Heart left ventricle (tissue), 16 donors: Measurements from ENCODE around the gene REXO1. TPM values are rescaled to one million over a fixed set of nuclear protein-coding genes. Genes with fewer than 3 reads are reported as not detected.
A peak's percentile ranks its signal among the peaks of the same experiment; 100 is the strongest.

Experiments
- ATAC-seq, 4 donors: fragments of 200-7000 bp; cut with Tn5 transposase; one replicate each; pipeline ENCODE4 v1.9.1; 2020 to 2022; ENCODE audit warnings: moderate library complexity in 4 of 4, mild to moderate bottlenecking in 3 of 4, moderate number of reproducible peaks in 1 of 4
- DNase-seq, 5 donors: peaks; one replicate each; pipeline ENCODE4 v3.0.0-alpha.2; 2020
- H3K27ac ChIP-seq, 12 donors: fragments of 200-600 bp; sonication (generic) in 4 of 12; one replicate each; pipeline versions ENCODE4 v1.5.0 to v1.8.0; 2016 to 2022; ENCODE audit warnings: mild to moderate bottlenecking in 2 of 12
- H3K27me3 ChIP-seq, 9 donors: fragments of 200-600 bp; sonication (generic) in 2 of 9; one replicate each; pipeline versions ENCODE4 v1.5.1 to v1.8.0; 2016 to 2022; ENCODE audit warnings: mild to moderate bottlenecking in 3 of 9
- H3K36me3 ChIP-seq, 9 donors: fragments of 200-600 bp; sonication (generic) in 2 of 9; one replicate each; pipeline versions ENCODE4 v1.5.0 to v1.8.0; 2018 to 2022; ENCODE audit warnings: mild to moderate bottlenecking in 2 of 9
- H3K4me1 ChIP-seq, 12 donors: fragments of 200-600 bp; sonication (generic) in 4 of 12; one replicate each; pipeline versions ENCODE4 v1.5.0 to v1.8.0; 2016 to 2022; ENCODE audit warnings: mild to moderate bottlenecking in 3 of 12
- H3K4me3 ChIP-seq, 12 donors: fragments of 200-600 bp; sonication (generic) in 4 of 12; one replicate each; pipeline versions ENCODE4 v1.5.0 to v1.8.0; 2017 to 2022; ENCODE audit warnings: mild to moderate bottlenecking in 9 of 12, moderate library complexity in 4 of 12
- H3K9me3 ChIP-seq, 12 donors: fragments of 200-600 bp; sonication (generic) in 4 of 12; one replicate each; pipeline versions ENCODE4 v1.5.0 to v1.8.0; 2016 to 2022; ENCODE audit warnings: mild to moderate bottlenecking in 1 of 12
- POLR2A ChIP-seq, 2 donors: fragments of 450-650 bp; IDR thresholded peaks; one replicate each; pipeline ENCODE4 v1.6.1; 2017; ENCODE audit warnings: antibody characterized with exemption in 2 of 2, mild to moderate bottlenecking in 2 of 2, moderate library complexity in 2 of 2
- WGBS, 4 donors: extraction: QIAGEN DNeasy Blood & Tissue Kit in 2 of 4; methylation state at CpG; one replicate each; pipeline versions ENCODE4 v1.1.5 to v1.1.7; 2013 to 2018; 5-methylcytosine and 5-hydroxymethylcytosine counted together
- intact Hi-C, 10 donors: fragments of 100-400 bp; cut with DNase I; formaldehyde crosslinking; loops; one replicate each; pipeline versions ENCODE4 v1.11.1 to v1.14.2; 2022
- polyA plus RNA-seq, 2 donors: library from polyadenylated mRNA; stranded (reverse); fragments of 200-250 nt; gene quantifications; one replicate each; pipeline ENCODE4 v1.2.3, GENCODE V29; 2013
- total RNA-seq, 9 donors: library from RNA; depleted of rRNA in 2 of 9; stranded (reverse); fragments of >200 nt in 2 of 9; fragmentation: NEBNext Ultra II Directional in 3 of 9; extraction: Animal tissue kit (Norgen Biotek cat#: 25700) in 3 of 9; gene quantifications; one replicate each; pipeline versions ENCODE4 v1.1.0 to v1.2.4, GENCODE V29; 2016 to 2023
- TF ChIP-seq, protein P1 (sequence below), 12 donors: fragments of 200-600 bp; sonication (generic) in 4 of 12; IDR thresholded peaks; one replicate each; pipeline versions ENCODE4 v1.5.0 to v1.8.0; 2018 to 2022; ENCODE audit warnings: antibody characterized with exemption in 12 of 12, mild to moderate bottlenecking in 5 of 12
- donor health status: ischemic (EF 13 %, LVEDD 7.1; RV severe dilation, severe dysfunction).
- donor health status: healthy with polysubstance abuse.
- donor health status: DM: no; HTN: yes; CAD: no.
- donor health status: DM: no; HTN: no; CAD: no.
- donor health status: ischemic (EF 25% LVEDD 6.9; RV normal size, moderate dysfunction).
- donor health status: ischemic (EF 25% LVEDD 5.7; RV mildly dilated, moderate dysfunction).
- donor health status: healthy.
- donor health status: DM: yes; HTN: yes; CAD: no.
- donor health status: ischemic (EF 35%, LVEDD 5.7; RV mildly dilated, moderate dysfunction).
- donor health status: nonischemic (EF 11% LVEDD 7.7; RV severe dilation, severe dysfunction).
- donor health status: DM: yes; HTN: yes; CAD: no.
- donor health status: PGD.
- donor health status: ischemic (EF 29% LVEDD 5.4; RV normal size, mild dysfunction).
- donor health status: nonischemic (EF 23%, LVEDD 6.1; RV moderate dilation, normal function).

Gene REXO1
- total and polyA plus RNA-seq, 11 donors, result 13.2 to 22.4 (median 16.4) TPM

DNA sequence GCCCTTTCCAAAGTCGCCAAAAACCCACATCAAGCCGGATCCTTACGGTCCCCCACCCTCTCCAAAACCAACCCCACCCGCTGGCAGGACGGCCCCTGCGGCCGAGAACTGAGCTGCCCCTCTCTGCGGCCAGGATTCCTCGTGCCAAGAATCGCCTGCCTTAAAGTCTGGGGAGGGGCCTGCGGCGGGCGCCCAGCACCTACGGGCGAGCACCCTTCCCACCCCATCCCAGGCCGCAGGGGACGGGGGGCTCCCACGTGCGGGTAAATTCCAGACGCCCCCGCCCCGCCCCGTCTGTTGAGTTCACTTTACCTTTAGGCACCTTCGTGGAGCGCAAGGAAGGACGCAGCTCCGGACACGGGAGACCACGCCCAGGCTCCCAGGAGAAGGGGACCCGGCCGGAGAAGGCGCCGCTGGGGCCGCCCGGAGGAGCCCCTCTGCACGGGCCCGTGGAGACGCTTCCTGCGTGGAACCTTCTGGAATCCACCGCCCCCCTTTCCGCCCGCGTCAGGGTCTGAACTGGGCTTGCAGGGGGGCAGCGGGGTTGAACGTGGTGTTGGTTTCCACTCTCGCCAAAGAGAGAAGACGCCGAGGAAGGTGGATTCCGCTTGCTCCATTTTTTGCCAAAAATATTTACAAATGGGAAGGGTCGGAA lies 72.2 kb downstream of the REXO1 start:
- Histone ChIP-seq H3K4me3 (no peak overlapping the region), H3K27ac (no peak overlapping the region), H3K36me3 (no peaks in the 10 kb centered on the region), H3K9me3 (peaks cover 0 to 14% (median 5%) of the 10 kb centered on the region in 12 donors), H3K4me1 (peaks cover 0 to 16% (median 0%) of the 10 kb centered on the region in 12 donors), H3K27me3 (peaks cover 36 to 97% (median 74%) of the 10 kb centered on the region in 9 donors)
- ATAC-seq, result no peak
- TF ChIP-seq POLR2A (IDR thresholded peaks at IDR 0.05), result no peak
- intact Hi-C loops, result no loop called here
- WGBS, 4 donors, result 0 to 2% (median 1%) methylated on average over 21 to 50 of the region's 50 CpGs
- DNase-seq, result no peak

DNA sequence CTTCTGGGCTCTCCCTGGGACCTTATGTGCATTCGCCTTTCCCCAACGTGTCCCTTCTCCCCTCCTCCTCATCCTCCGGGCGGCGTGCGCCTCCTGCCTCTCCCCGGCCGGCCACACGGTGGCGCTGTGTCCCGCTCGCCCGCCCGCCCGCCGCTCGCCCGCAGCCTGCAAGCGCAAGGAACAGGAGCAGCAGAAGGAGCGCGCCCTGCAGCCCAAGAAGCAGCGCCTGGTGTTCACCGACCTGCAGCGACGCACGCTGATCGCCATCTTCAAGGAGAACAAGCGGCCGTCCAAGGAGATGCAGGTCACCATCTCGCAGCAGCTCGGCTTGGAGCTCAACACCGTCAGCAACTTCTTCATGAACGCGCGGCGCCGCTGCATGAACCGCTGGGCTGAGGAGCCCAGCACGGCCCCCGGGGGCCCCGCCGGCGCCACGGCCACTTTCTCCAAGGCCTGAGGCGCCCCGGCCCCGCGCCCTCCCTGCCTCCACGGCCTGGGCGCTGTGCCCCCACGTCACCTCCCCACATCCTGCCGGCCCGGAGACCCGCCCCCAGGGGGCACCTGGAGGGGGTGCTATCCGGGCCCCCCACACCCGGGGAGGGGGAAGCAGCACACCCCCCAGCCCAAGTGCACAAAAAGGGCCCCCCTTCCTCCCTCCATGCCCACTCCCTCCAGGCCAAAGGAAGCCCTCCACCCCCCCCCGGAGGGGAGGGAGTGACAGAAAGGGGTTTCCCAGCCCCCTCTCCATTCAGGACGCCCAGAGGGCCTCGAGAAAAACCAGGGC lies 73.1 kb downstream of the REXO1 start:
- no peak for ATAC-seq
- no peak overlapping the region for H3K4me3 ChIP-seq
- no peak for DNase-seq
- no peaks in the 10 kb centered on the region for H3K36me3 ChIP-seq
- 7 to 10% (median 8%) methylated on average over 45 to 59 of the region's 59 CpGs for WGBS, 4 donors
- intact Hi-C loops, result no loop called here
- no peak overlapping the region for H3K27ac ChIP-seq
- H3K27me3 ChIP-seq, result peaks cover 34 to 97% (median 69%) of the 10 kb centered on the region in 9 donors
- H3K9me3 ChIP-seq, result peaks cover 0 to 21% (median 13%) of the 10 kb centered on the region in 12 donors
- H3K4me1 ChIP-seq, result peaks cover 0 to 16% (median 0%) of the 10 kb centered on the region in 12 donors
- no peak for TF ChIP-seq POLR2A (IDR thresholded peaks at IDR 0.05)
- TF ChIP-seq, protein P1, sequence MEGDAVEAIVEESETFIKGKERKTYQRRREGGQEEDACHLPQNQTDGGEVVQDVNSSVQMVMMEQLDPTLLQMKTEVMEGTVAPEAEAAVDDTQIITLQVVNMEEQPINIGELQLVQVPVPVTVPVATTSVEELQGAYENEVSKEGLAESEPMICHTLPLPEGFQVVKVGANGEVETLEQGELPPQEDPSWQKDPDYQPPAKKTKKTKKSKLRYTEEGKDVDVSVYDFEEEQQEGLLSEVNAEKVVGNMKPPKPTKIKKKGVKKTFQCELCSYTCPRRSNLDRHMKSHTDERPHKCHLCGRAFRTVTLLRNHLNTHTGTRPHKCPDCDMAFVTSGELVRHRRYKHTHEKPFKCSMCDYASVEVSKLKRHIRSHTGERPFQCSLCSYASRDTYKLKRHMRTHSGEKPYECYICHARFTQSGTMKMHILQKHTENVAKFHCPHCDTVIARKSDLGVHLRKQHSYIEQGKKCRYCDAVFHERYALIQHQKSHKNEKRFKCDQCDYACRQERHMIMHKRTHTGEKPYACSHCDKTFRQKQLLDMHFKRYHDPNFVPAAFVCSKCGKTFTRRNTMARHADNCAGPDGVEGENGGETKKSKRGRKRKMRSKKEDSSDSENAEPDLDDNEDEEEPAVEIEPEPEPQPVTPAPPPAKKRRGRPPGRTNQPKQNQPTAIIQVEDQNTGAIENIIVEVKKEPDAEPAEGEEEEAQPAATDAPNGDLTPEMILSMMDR (IDR thresholded peaks at IDR 0.05), result peak in 9 of 12 donors; percentile 12 to 49 (median 31)

DNA sequence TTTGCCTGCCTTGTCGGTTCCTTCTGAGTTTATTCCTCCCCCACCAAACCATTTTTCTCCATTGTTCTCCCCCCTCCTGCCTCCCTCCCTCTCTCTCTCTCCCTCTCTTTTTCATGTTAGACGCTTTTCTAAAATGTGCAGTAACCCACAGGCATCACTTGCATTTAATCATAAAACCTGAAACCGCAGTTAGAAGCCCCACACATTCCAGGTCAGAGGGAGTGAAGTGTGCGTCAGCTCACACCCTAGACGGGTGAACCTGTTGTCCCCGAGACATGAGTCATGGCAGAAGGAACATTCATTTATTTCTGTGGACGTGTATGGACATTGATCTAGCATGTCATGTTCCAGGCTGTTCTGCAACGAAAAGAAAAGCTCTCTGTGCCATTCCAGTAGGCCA lies 75.1 kb downstream of the REXO1 start:
- peaks cover 43 to 98% (median 65%) of the 10 kb centered on the region in 9 donors for H3K27me3 ChIP-seq
- ATAC-seq, result no peak
- H3K4me3 ChIP-seq, result no peak overlapping the region
- intact Hi-C loops, result no loop called here
- no peak overlapping the region for H3K27ac ChIP-seq
- TF ChIP-seq POLR2A (IDR thresholded peaks at IDR 0.05), result no peak
- TF ChIP-seq, protein P1 (IDR thresholded peaks at IDR 0.05), result no peak
- WGBS, 4 donors, result 39 to 56% (median 54%) methylated on average over 8 of the region's 8 CpGs
- H3K9me3 ChIP-seq, result peaks cover 0 to 25% (median 14%) of the 10 kb centered on the region in 12 donors
- no peak for DNase-seq
- peaks cover 0 to 16% (median 0%) of the 10 kb centered on the region in 12 donors for H3K4me1 ChIP-seq
- no peaks in the 10 kb centered on the region for H3K36me3 ChIP-seq

DNA sequence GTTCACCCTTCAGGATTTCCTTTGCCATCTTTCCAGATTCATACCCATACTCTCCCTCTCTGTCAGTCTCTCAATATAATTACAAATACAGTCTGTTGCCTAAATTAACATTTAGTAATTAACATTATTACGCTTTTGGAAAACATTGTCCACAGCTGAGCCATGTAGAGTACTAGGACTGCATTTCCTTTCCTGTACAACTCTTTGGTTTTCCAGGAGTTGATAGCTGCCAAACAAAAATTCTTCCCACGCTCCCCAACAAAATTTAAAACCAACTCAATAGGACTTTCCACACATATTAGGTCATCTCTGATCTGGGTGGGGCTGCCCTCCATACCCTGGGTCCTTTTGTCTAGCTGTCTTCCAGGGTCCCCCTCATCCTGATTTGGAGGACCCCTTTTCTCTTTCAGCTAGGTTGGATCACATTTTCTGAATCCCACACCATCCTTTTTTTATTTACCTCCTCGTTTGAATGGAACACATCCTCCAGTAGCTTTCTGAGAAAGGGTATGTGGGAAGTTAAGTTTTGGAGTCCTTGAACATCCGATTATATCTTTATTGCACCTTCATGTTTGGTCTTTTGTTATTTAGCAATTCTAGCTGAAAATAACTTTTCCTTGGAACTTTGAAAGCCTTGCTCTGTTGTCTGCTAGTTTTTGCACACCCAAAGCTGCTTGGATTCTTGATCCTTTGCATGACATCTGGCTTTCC lies 77.3 kb downstream of the REXO1 start:
- whole genome bisulfite sequencing, 4 donors, result 85 to 87% (median 86%) methylated on average over 4 of the region's 4 CpGs
- no peak for TF ChIP-seq POLR2A (IDR thresholded peaks at IDR 0.05)
- TF ChIP-seq, protein P1 (IDR thresholded peaks at IDR 0.05), result no peak
- H3K4me3 ChIP-seq, result no peak overlapping the region
- no peak for DNase-seq
- H3K36me3 ChIP-seq, result no peaks in the 10 kb centered on the region
- no peak overlapping the region for H3K27ac ChIP-seq
- intact Hi-C loops, result no loop called here
- ATAC-seq, result no peak
- peaks cover 55 to 98% (median 67%) of the 10 kb centered on the region in 9 donors for H3K27me3 ChIP-seq
- H3K9me3 ChIP-seq, result peaks cover 0 to 25% (median 14%) of the 10 kb centered on the region in 12 donors
- H3K4me1 ChIP-seq, result peaks cover 0 to 10% (median 0%) of the 10 kb centered on the region in 12 donors
